HG03558 (cell line): ENCODE measurements around the gene KLHL12.
A peak's percentile ranks its signal among the peaks of the same experiment; 100 is the strongest.

Experiments
- ATAC-seq: cut with Tn5 transposase; IDR thresholded peaks from one replicate; pipeline ENCODE4 v1.9.1; 2021; ENCODE audit warnings: moderate number of reproducible peaks; ENCODE audit not compliant: unreplicated experiment; ENCODE audit errors: extremely low read depth

Gene KLHL12

DNA sequence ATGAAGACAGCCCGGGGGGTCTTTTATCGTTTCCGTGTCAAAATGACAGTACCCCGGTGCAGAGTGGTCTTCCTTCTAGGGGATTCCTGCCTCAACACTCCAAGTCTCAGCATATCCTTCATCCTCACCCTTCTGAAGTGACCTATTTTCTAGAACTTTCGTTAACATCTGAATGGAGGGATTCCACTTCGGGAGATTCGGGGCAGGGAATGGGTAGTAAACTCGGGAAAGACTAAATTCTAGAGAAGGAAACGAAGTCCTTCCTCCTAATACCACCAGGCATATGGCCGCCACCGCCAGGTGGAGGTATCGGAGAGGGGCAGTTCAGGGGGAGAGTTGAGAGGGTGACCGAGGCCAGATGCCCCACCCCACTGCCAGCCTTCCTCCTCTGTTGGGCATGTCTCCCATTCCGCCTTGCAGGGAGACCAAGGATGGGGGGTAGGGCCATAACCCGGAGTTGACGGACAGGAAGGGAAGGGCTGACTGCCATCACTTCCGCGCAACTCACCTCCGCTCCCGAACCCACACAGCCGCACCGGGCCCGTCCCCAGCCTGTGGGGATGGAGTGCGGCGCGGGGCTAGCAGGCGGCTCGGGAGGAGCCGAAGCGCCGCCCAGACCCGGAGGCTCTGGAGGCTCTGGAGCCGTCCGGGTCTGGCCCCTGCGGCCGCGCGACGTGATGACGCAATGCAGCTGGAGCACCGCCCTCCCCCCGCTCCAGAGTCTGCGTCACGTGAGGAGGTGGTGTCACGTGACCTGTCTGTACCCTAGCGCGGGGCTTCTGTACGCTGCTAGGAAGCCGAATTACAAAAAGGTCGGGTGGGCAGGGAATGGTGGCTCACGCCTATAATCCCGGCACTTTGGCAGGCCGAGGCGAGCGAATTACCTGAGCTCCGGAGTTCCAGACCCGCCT lies at the start of gene KLHL12:
TSS of gene KLHL12 (minus strand) at position 654 of the 911 bp plus-strand sequence. CDS start 2,072 bp downstream, outside the sequence.
- ATAC-seq, result peak; percentile 59

- ATAC-seq, result no peak
Measured at GRCh38 chr1:202976633-202977032, 49.6 kb upstream of the KLHL12 start.

GRCh38 chr1:202974856-202975255 lies 47.8 kb upstream of the KLHL12 start:
- ATAC-seq, result no peak

DNA sequence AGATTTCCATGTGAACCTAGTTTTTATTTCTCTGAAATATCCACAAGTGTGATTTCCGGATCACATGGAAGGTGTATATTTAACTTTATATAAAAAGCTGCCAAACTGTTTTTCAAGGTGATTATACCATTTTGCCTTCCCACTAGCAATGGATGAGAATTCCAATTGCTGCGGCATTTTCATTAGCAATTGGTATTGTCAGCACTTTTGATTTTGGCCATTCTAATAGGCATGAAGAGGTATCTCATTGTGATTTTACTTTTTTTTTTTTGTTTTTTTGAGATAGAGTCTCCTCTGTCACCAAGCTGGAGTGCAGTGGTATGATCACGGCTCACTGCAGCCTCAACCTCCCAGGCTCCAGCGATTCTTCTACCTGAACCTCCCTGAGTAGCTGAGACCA lies 45.0 kb upstream of the KLHL12 start:
- ATAC-seq, result no peak

GRCh38 chr1:202968895-202969295 lies 41.9 kb upstream of the KLHL12 start:
- no peak for ATAC-seq

- ATAC-seq, result no peak
Measured at GRCh38 chr1:202968351-202968750, 41.3 kb upstream of the KLHL12 start.

- ATAC-seq, result no peak
Measured at GRCh38 chr1:202967684-202968281, 40.7 kb upstream of the KLHL12 start.

- no peak for ATAC-seq
Measured at GRCh38 chr1:202966006-202966898, 39.2 kb upstream of the KLHL12 start.

DNA sequence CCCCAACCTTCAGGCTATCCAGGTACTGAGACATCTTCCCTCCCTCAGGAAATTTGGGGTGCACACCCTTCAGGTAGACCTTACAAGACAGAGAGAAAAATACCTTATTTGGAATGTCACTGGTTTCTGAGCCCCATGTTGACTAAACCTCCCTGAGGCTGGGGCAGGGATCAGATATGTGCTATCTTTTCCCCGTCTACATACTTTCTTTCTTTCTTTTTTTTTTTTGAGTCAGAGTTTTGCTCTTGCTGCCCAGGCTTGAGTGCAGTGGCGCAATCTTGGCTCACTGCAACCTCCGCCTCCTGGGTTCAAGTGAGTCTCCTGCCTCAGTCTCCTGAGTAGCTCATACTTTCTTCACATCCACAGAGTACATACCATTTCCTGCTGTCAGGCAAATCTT lies 38.4 kb upstream of the KLHL12 start:
- ATAC-seq, result no peak

DNA sequence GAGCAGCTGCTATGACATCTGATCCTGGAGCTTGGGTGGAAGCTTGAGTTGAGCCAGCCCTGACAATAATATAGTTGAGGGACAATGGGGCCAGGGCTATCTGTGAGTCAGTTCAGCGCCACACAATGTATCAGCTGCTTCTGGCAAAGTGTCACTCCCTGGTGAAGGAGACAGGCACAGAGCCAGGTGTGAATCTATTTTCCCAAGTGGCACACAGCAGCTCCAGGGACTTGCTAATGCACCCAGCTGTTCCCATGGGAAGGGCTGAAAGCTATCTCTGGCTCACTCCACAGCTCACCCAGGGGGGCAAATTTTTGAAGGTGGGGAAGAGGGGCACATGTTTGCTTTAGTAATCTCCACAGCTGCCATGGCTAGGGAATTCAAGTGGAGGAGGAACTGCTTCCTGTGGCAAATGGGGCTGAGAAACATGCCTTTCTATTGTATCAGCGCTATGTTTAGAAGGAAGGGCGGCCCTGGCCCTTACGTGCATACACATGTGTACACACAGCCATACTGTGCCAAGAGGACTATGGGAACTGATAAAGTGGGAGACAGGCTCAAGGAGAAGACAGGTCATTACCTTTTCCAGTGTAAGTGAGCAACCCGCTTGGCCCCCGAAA lies 37.9 kb upstream of the KLHL12 start:
- no peak for ATAC-seq

DNA sequence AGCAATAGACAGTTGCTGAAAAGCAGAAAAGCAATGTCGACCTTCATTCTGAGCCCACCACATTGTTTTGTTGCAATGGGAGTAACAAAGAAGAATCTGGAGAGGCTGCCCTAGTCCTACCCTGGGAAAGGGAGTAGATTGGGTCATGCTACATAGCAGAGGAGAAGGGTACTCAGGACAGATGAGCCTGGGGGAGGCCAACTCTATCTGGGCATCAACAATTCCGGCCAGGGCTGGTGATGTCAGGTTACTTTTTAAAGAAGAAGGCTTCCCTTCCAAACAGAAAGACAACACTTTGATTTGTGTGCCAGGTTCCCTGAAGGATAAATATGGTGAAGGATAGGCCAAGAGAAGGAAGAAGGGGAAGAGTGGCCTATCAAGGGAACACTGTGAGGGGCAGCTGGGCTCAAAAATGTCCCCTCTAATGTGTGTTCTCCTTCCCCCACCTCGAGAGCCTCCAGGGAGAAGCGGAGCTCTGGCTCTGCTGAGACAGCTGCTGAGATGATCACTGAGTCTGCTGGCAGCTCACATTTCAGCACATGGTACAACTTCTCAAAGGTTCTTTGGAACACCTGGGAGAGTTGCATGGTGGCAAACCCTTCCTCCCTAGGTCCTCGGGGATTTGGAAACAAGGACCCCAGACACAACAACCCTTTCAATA lies 34.3 kb upstream of the KLHL12 start:
- ATAC-seq, result no peak

DNA sequence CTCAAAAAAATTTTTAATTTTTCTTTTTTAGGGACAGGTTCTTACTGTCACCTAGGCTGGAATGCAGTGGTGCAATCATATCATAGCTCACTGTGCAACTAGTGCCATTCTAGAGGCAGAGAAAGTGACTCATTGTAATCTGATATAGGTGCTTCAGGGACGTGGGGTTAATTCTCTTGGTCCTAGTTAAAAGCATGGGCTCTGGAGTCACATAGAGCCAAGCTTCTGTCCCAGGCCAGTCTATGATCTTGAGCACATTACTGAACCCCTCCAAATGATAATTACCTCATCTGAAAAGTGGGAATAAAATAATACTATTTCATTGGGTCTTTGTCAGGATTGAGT lies 32.2 kb upstream of the KLHL12 start:
- no peak for ATAC-seq

- ATAC-seq, result no peak
Measured at GRCh38 chr1:202958544-202959275, 31.7 kb upstream of the KLHL12 start.

DNA sequence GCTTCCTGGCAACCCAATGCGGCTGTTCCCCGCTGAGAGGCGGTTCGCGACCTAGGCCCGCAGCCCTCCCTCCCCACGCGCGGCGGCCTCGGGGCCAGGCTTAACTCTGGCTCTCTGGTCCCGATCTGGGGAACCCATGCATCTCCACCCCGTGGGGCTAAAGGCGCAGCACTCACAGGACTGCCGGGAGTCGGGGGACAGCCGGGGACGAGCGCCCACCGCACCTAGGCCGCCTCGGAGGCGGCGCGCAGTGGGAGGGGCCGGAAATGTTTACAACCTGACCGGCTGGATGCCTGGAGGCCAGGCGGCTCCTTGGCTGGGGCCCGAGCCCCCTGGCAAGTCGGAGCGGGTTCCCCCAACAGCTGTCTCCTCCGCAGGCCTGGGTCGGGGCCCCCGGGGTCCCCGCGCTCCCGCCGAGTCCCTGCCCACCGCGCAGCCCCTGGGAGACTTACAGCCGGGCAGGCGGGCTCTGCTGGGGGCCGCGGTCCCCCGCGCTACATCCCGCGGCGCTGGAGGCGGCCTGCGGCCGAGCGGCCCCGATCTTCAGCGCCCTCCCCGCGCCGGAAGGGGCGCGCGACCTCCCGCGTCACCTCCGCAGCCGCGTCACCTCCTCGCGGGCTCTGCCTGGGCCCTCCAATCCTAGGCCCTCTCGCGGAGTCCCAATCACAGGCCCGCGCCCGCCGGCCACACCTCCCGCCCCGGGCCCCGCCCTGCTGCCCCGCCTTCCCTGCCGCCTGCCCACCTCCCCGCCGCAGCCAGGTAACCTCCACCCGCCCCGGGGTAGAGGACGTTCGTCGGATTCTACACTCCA lies 30.9 kb upstream of the KLHL12 start, which contains the start of gene ADIPOR1:
TSS of gene ADIPOR1 (minus strand) at position 580 of the 811 bp plus-strand sequence. CDS start 7,242 bp downstream, outside the sequence.
- peak; percentile 82 for ATAC-seq

- ATAC-seq, result no peak
Measured at GRCh38 chr1:202956969-202957368, 29.9 kb upstream of the KLHL12 start.

DNA sequence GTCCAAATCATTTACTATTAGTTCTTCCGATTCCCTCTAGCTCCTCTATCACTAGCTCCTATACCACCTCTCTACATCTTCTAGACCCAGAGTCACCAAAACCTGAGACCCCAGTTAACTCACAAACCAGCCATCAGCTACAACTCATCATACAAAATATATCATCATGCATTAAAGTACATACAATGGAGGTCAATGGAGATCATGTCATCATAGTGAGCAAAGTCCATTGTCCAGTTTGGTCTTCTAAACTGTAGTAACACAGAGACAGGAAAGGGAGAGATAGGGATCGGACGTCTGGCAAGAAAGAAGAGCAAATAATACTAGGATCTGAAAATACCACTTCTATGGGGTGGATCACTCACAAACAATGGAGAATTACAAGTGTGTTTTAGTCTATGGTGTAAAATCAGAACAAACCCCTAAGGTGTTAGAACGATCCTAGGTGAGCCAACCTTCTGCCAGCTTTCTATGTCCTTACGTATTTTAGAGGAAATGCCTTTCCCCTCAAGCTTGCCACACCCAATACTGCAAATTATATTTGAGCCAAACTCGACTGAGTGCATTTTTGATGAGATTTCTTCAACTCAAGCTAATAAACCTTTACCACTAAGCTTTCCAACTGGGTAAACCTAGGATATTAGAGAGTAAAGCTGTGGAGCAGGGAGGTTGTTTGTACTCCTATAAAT lies 27.2 kb upstream of the KLHL12 start:
- ATAC-seq, result no peak

GRCh38 chr1:202953392-202953791 lies 26.4 kb upstream of the KLHL12 start:
- no peak for ATAC-seq

GRCh38 chr1:202952818-202953217 lies 25.8 kb upstream of the KLHL12 start:
- no peak for ATAC-seq
